Fibroblast of villous mesenchyme (primary cell): Measurements from ENCODE around the gene PLBD2. TPM values are rescaled to one million over a fixed set of nuclear protein-coding genes. Genes with fewer than 3 reads are reported as not detected.

Source experiments
- DNase-seq: peaks from one replicate; pipeline ENCODE4 v3.0.0-alpha.2; 2010; ENCODE audit warnings: low read depth
- H3K4me3 ChIP-seq: 2 replicates; pipeline ENCODE4 v1.5.1; 2011; ENCODE audit warnings: low read depth, mild to moderate bottlenecking, low read length
- CTCF ChIP-seq: IDR thresholded peaks from 2 replicates; pipeline ENCODE4 v1.5.1; 2012; ENCODE audit warnings: low read depth, mild to moderate bottlenecking, low read length; ENCODE audit not compliant: insufficient read depth
- total RNA-seq: library from RNA; depleted of rRNA; stranded (reverse); fragments of >200 nt; gene quantifications from 2 replicates; pipeline ENCODE4 v1.2.3, GENCODE V29; 2012

The PLBD2 gene
- total RNA-seq, 1 donor = 27.6 TPM

- no peak overlapping the region for H3K4me3 ChIP-seq
- no peak for TF ChIP-seq CTCF
- DNase-seq = no peak
Observed at GRCh38 chr12:113318046-113318656, 40.2 kb upstream of the PLBD2 start.

GRCh38 chr12:113318900-113319628 is 39.3 kb upstream of the PLBD2 start:
- DNase-seq = no peak
- TF ChIP-seq CTCF = no peak
- H3K4me3 ChIP-seq = no peak overlapping the region

- no peak for TF ChIP-seq CTCF
- H3K4me3 ChIP-seq = no peak overlapping the region
- no peak for DNase-seq
Observed at GRCh38 chr12:113320401-113320800, 38.0 kb upstream of the PLBD2 start.

- peak; percentile 76 for DNase-seq
- no peak for TF ChIP-seq CTCF
- no peak overlapping the region for H3K4me3 ChIP-seq
Observed at GRCh38 chr12:113322343-113322742, 36.0 kb upstream of the PLBD2 start.

GRCh38 chr12:113325916-113326315 is 32.5 kb upstream of the PLBD2 start:
- TF ChIP-seq CTCF = no peak
- no peak overlapping the region for H3K4me3 ChIP-seq
- DNase-seq = peak; percentile 98

- no peak for DNase-seq
- no peak overlapping the region for H3K4me3 ChIP-seq
- peak; percentile 21 for TF ChIP-seq CTCF
Observed at GRCh38 chr12:113326775-113327395, 31.5 kb upstream of the PLBD2 start.
